ENCODE measurements around the gene XKRX. TPM values are rescaled to one million over a fixed set of nuclear protein-coding genes. Genes with fewer than 3 reads are reported as not detected.

XKRX gene
- total RNA-seq, 2 donors from 2014 or later: 0.36 to 0.85 TPM

DNA sequence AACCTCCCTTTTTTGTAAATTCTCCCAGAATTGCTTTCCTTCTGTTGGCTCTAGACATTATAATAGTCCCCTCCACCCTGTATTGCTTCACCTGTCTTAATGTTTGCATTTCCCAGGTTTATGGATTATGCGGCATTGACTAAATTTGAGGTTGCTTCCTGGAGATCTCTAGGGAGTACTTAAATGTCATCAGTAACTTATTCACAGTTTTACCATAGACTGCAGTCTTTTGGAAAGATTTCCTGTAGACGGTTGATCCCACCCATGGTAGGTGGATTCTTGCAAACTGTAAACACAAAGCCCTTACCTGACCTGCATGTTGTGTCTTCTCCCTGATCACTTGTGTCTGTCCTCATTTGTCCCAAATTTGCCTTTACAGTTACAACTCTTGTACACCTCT is 48.3 kb downstream of the XKRX start:
- H3K9me3 ChIP-seq: no peaks in the 10 kb centered on the region
- no peaks in the 10 kb centered on the region for H3K27me3 ChIP-seq (replicated peaks; ENCODE audit: insufficient read depth)
- TF ChIP-seq POLR2AphosphoS5 (IDR thresholded peaks at IDR 0.05) (no peak), POLR2A (IDR thresholded peaks at IDR 0.05) (no peak)
- TF ChIP-seq, protein P1, sequence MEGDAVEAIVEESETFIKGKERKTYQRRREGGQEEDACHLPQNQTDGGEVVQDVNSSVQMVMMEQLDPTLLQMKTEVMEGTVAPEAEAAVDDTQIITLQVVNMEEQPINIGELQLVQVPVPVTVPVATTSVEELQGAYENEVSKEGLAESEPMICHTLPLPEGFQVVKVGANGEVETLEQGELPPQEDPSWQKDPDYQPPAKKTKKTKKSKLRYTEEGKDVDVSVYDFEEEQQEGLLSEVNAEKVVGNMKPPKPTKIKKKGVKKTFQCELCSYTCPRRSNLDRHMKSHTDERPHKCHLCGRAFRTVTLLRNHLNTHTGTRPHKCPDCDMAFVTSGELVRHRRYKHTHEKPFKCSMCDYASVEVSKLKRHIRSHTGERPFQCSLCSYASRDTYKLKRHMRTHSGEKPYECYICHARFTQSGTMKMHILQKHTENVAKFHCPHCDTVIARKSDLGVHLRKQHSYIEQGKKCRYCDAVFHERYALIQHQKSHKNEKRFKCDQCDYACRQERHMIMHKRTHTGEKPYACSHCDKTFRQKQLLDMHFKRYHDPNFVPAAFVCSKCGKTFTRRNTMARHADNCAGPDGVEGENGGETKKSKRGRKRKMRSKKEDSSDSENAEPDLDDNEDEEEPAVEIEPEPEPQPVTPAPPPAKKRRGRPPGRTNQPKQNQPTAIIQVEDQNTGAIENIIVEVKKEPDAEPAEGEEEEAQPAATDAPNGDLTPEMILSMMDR (IDR thresholded peaks at IDR 0.05): no peak
- intact Hi-C loops (cut with DNase I): no loop called here
- no peaks in the 10 kb centered on the region for H3K36me3 ChIP-seq
- no peak overlapping the region for H3K4me3 ChIP-seq
- H3K4me1 ChIP-seq (replicated peaks): no peaks in the 10 kb centered on the region
- WGBS: 52% methylated on average over 2 of the region's 2 CpGs
- no peak overlapping the region for H3K27ac ChIP-seq
- no peak for DNase-seq (ENCODE audit: low spot score)

DNA sequence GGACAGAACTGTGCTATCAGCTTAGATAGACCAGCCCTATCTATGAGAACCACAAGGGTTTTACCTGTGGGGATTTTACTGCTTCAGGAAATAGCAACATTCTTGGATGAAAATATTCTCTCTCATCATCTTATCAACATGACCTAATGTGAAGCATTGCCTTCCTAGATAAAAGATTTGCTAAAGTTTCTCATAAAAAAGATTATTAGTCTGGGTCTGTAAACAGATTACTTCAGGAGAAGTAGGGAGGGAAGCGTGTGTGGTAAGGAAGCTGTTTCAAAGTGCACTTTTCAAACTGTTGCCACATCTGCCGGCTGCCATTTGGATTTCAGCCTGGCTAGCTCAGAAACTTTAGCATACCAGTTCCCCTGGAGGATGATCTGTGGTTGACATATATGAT is 54.4 kb downstream of the XKRX start, which contains the start of gene NOX1:
TSS of gene NOX1 (minus strand) at position 35 of the 400 bp plus-strand sequence. CDS start 220 bp downstream, outside the sequence.
- Histone ChIP-seq H3K27ac (no peak within 1 kb of the TSS), H3K4me3 (no peak within 1 kb of the TSS), H3K27me3 (replicated peaks; ENCODE audit: insufficient read depth) (no peaks in the 10 kb centered on the region), H3K36me3 (no peaks in the 10 kb centered on the region), H3K4me1 (replicated peaks) (no peaks in the 10 kb centered on the region), H3K9me3 (no peaks in the 10 kb centered on the region)
- intact Hi-C loops (cut with DNase I): no loop called here
- DNase-seq (ENCODE audit: low spot score): no peak
- WGBS: 9% methylated on average over 2 of the region's 2 CpGs
- TF ChIP-seq, protein P1 (IDR thresholded peaks at IDR 0.05): no peak
- TF ChIP-seq POLR2A (IDR thresholded peaks at IDR 0.05): no peak

DNA sequence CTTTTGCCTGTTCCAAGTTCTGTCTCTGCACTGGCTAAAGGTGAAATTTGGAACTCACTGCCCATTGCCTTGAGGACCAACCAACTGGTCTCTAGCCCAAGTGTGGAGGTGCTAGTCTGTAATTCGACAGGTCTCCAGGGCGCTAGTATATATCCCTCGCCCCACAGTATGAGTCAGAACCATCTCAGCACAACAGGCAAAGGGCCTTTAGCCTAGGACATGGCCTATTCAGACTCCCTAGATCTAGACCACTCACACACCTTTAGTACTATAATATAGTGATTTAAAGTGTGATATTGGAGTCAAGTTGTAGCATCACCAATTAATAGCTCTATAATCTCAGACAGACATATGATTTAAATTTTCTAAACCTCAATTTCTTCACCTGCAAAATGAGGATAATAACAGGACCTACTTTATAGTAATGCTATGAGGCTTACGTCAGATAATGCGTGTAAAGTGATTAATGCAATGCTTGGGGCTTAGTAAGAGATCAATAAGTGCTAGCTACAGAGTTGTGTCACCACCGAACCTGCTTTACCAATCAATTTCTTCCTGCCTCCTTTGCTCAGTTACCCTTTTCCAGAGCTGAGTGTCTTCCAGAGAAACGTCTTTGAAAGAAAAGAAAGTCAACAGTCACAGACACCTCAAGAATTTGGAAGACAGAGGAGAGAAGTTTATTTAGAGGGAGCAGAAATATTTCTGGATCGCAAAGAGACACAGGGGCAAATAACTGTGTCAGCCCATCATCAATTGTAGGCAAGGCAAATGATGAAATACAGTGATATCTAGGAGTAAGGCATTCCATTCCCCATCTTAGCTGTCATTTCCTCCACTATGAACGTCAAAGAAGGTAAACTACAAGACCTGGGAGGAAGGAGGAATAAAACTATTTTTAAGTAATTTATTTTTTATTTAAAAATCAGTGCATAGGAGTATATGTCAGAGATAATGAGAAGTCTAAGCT is 56.8 kb downstream of the XKRX start:
- Histone ChIP-seq H3K36me3 (no peaks in the 10 kb centered on the region), H3K27me3 (replicated peaks; ENCODE audit: insufficient read depth) (no peaks in the 10 kb centered on the region), H3K27ac (no peak overlapping the region), H3K4me1 (replicated peaks) (no peaks in the 10 kb centered on the region), H3K4me3 (no peak overlapping the region), H3K9me3 (no peaks in the 10 kb centered on the region)
- no peak for DNase-seq (ENCODE audit: low spot score)
- WGBS: 69% methylated on average over 9 of the region's 9 CpGs
- TF ChIP-seq POLR2A (IDR thresholded peaks at IDR 0.05) (no peak), POLR2AphosphoS5 (IDR thresholded peaks at IDR 0.05) (no peak)
- TF ChIP-seq, protein P1 (IDR thresholded peaks at IDR 0.05): no peak
- intact Hi-C loops (cut with DNase I): no loop called here

GRCh38 chrX:100870527-100870926 is 58.2 kb downstream of the XKRX start:
- WGBS: 85% methylated on average over 5 of the region's 5 CpGs
- intact Hi-C loops (cut with DNase I): no loop called here
- Histone ChIP-seq H3K36me3 (no peaks in the 10 kb centered on the region), H3K4me1 (replicated peaks) (no peaks in the 10 kb centered on the region), H3K9me3 (no peaks in the 10 kb centered on the region), H3K4me3 (no peak overlapping the region), H3K27me3 (replicated peaks; ENCODE audit: insufficient read depth) (no peaks in the 10 kb centered on the region), H3K27ac (no peak overlapping the region)
- no peak for TF ChIP-seq POLR2A (IDR thresholded peaks at IDR 0.05)
- no peak for TF ChIP-seq POLR2AphosphoS5 (IDR thresholded peaks at IDR 0.05)
- TF ChIP-seq, protein P1 (IDR thresholded peaks at IDR 0.05): no peak
- no peak for DNase-seq (ENCODE audit: low spot score)

- no peak overlapping the region for H3K27ac ChIP-seq
- no peaks in the 10 kb centered on the region for H3K9me3 ChIP-seq
- H3K4me1 ChIP-seq (replicated peaks): no peaks in the 10 kb centered on the region
- 80% methylated on average over 2 of the region's 2 CpGs for WGBS
- intact Hi-C loops (cut with DNase I): no loop called here
- TF ChIP-seq, protein P1 (IDR thresholded peaks at IDR 0.05): no peak
- TF ChIP-seq POLR2AphosphoS5 (IDR thresholded peaks at IDR 0.05) (no peak), POLR2A (IDR thresholded peaks at IDR 0.05) (no peak)
- H3K36me3 ChIP-seq: no peaks in the 10 kb centered on the region
- no peaks in the 10 kb centered on the region for H3K27me3 ChIP-seq (replicated peaks; ENCODE audit: insufficient read depth)
- no peak for DNase-seq (ENCODE audit: low spot score)
- no peak overlapping the region for H3K4me3 ChIP-seq
Measured at GRCh38 chrX:100868273-100868672, 60.4 kb downstream of the XKRX start.

Measured in prostate gland (tissue), 2 donors.